HTERT RPE-1 (cell line): Measurements from ENCODE around the gene EXOSC5.
"Not testable (repeated sequence)": the region's sequence is repeated elsewhere in the genome, so short reads cannot be mapped to it uniquely, and the experiment has no call there.

ENCODE experiments used
- in situ Hi-C: fragments of 300-500 bp; cut with MboI; formaldehyde crosslinking; loops from 4 replicates; pipeline ENCODE4 v1.14.3; 2020; ENCODE audit warnings: low sequenced_read_pairs

EXOSC5 gene

DNA sequence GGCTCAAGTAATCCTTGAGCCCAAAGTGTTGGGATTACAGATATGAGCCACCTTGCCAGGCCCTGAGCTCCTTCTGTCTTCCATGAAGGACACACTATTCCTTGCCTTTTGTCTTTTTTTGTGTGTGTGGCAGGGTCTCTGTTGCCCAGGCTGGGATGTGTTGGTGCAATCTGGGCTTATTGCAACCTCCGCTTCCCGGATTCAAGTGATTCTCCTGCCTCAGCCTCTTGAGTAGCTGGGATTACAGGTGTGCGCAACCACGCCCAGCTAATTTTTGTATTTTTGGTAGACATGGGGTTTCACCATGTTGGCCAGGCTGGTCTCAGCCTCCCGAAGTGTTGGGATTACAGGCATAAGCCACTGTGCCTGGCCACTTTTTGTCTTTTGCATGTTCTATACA lies 11.7 kb upstream of the EXOSC5 start:
- in situ Hi-C loops, result not testable (repeated sequence)

DNA sequence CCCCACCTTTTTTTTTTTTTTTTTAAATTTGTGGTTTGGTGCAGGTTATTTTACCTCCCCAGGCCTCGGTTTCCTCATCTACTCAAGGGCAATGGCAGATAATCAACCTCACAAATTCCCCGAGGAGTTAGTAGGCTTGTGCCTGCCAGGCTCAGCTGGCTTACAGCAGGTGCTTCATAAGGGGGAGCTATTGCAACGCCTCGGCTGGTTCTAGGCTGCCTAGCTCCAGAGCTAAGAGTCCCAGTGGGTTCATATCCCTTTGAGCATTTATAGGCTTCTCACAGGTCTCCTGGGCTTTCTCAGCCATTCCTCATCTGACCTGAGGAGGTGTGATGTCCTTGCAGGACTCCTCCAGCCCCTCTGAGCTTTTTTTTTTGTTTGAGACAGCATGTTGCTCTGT lies 11.1 kb upstream of the EXOSC5 start:
- in situ Hi-C loops, result no loop called here

- in situ Hi-C loops, result no loop called here
These were observed 10.1 kb upstream of the EXOSC5 start for GRCh38 chr19:41407271-41407670.

GRCh38 chr19:41405776-41406175 lies 8.6 kb upstream of the EXOSC5 start:
- in situ Hi-C loops, result no loop called here

GRCh38 chr19:41403181-41403970 lies 6.2 kb upstream of the EXOSC5 start:
- in situ Hi-C loops, result no loop called here

DNA sequence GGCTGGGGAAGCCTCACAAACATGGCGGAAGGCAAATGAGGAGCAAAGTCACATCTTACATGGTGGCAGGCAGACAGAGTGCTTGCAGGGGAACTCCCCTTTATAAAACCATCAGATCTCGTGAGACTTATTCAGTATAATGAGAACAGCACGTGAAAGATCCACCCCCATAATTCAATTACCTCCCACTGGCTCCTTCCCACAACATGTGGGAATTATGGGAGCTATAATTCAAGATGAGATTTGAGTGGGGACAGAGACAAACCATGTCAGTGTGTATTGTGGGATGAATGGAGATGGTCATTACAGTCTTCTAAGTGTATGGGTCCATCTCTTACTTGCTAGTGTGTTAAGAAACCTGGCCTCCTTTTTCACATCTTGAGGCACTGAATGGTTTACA lies 4.9 kb upstream of the EXOSC5 start:
- in situ Hi-C loops, result no loop called here

DNA sequence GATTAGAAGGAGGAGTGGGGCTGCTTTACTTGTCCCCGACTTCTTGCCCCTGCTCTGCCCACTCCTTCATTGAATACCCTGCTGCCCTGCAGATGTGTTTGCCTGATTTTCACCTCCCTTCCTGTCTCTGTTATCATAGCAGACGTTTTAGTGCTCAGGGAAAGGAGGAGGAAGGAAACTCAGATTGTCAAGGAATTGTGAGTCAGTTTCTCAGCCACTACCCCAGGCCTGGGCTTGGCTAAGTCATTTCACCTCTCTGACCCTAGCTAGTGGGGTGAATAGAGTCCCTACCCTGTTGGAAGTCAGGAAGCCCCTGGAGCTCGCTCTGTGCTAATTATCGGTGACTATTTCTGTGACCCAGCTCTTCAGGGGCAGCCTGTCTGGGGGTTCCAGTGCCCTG lies 4.3 kb upstream of the EXOSC5 start:
- in situ Hi-C loops, result no loop called here

GRCh38 chr19:41399525-41399924 lies 2.4 kb upstream of the EXOSC5 start:
- in situ Hi-C loops, result no loop called here

DNA sequence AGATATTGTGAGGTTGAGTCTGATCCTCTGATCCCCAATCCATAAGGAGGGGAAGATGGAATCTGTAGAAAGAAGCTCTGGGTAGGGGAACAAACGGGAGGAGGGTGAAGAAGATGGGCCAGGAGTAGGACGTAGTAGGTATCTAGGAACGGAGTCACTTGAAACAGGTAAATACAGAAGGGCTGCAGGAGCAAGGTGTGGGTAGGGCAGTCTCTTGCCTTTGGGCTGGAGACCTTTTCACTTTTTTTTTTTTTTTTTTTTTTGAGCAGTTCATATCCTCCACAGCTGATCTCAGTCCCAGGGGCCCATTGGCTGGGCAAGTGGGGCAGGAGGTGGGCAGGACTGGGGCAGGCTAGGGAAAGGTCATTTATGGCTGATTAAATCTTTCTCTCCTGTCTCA lies 1.9 kb upstream of the EXOSC5 start:
- in situ Hi-C loops, result no loop called here

DNA sequence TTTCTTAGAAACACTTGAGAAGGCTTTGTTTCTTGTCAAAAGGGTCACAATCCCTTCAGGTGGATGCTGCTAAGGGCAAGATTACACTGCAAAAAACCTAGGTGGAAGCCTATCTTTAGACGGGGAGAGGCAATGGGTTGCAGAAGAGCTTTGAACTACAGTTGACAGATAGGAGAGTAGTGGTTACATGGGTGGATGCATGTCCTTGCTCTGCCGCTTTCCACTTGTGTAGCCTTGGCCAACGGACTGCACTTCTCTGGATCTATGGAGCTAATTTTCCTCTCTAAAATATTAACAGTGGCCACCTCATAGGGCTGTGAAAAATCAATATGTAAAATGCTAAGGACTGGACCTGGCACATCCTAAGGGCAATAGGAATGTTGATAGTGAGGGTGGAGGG lies 1.4 kb upstream of the EXOSC5 start:
- in situ Hi-C loops, result no loop called here

DNA sequence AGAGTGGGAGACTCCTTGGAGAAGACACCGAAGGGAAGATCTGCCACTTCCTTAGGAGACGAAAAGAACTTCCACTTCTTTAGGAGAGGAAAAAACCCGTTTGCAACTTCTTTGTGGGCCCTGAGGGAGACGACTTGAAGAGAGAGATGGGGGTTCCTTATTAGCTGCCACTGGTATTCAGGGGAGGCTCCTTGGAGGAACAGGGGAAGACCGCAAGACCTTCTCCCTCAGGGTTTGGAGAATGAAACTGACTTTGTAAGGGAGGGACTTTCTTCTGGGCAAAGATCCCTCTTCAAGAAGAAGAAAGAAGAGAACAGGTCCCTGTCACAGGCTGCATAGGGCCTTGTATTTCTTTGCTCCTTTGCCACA lies 875 bp upstream of the EXOSC5 start:
- in situ Hi-C loops, result no loop called here

DNA sequence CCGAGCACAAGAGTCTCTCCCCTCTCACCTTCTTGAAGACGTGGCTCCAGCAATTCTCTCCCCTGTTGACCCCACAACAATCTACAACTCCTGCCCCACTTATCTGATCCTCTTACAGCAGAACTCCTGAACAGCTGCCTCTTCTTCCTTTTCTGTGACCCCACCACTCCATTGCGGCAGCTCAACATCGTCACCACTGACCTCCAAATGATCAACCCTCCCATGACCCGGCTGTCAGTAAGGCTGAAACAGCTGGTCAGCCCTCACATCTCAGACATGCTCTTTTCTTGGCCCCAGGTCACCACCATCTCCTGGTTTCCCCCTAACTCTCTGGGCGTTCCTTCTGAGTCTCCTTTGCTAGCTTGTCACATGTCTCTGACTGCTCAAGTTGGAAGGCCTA lies 1.8 kb downstream of the EXOSC5 start:
- in situ Hi-C loops, result no loop called here

DNA sequence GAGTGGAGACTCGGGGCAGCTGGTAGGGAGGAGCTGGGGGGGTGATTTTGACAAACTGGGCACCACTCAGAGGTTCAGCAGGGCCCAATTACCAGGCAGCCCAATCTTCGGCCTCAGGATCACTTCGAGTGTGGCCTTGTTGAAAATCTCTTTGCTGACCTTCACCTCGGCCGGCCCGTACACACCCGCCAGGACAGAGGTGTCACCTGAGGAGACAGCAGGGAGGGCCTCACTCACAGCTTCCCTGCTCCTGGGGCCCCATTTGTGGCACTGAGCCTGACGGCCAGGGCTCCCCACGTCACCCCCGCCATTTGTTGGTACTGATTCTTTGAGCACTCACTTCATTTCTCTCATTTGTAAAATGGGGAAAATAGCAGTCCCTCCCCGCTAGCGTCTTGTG lies 4.4 kb downstream of the EXOSC5 start:
- in situ Hi-C loops, result no loop called here

- in situ Hi-C loops, result no loop called here
These were observed 5.5 kb downstream of the EXOSC5 start for GRCh38 chr19:41391618-41392017.

GRCh38 chr19:41386442-41386841 lies 10.7 kb downstream of the EXOSC5 start:
- in situ Hi-C loops, result no loop called here

DNA sequence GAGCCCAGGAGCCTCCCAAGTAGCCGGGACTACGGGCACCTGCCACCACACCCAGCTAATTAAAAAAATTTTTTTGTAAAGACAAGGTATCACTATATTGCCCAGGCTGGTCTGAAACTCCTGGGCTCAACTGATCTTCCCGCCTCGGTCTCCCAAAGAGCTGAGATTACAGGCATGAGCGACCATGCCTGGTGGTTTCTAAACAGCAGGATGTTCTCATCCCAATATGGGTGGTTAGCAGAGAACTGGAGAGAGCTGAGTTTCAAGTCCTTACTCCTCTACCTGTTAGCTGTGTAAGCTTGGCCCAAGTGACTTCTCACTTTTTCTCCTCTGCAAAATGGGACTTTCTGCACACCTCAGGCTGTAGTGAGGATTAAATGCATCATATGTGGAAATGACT lies 12.8 kb downstream of the EXOSC5 start:
- in situ Hi-C loops, result no loop called here

- in situ Hi-C loops, result not testable (repeated sequence)
These were observed 15.6 kb downstream of the EXOSC5 start for GRCh38 chr19:41381536-41381935.

DNA sequence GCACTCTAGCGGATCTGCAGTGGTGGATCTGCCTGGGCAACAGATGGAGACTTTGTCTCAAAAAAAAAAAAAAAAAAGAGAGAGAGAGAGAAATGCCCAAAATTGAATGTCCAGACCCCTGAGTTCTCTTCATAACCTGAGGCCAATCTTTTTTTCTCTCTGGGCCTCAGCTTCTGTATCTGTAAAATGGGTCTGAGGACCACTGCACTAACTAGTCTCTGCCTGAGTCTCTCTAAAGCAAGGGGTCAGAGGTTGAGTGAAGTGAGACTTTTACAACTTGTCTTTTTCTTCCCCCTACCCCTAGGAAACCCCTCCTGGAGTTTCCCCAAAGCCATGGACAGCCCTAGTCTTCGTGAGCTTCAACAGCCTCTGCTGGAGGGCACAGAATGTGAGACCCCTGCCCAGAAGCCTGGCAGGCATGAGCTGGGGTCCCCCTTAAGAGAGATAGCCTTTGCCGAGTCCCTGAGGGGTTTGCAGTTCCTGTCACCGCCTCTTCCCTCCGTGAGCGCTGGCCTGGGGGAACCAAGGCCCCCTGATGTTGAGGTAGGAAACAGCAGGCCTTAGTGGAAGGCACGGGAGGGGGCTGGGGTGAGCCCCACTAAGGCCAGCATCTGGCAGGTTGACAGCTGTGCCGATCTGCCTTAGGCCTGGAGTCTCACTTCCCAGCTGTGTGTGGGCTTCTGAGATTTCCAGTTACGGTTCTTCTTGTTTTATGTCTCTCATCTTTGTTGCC lies 19.0 kb downstream of the EXOSC5 start:
- in situ Hi-C loops, result no loop called here

DNA sequence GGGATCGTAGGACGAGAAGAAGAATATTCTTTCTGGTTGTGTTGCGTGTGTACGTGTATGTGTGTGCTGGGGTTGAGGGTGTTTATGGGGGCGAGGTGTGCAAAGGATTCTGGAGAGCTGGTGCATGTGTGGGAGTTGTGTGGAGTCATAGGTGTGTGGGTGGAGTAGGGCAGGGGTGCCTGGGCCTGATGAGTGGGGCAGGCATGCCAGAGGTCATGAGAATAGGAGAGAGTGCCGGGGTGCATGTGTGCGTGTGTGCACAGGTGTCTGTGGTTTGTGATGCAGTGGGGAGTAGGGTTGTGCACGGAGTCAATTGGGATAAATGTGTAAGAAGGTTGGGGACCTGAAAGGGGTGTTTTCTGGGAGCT lies 20.2 kb downstream of the EXOSC5 start:
- in situ Hi-C loops, result no loop called here

DNA sequence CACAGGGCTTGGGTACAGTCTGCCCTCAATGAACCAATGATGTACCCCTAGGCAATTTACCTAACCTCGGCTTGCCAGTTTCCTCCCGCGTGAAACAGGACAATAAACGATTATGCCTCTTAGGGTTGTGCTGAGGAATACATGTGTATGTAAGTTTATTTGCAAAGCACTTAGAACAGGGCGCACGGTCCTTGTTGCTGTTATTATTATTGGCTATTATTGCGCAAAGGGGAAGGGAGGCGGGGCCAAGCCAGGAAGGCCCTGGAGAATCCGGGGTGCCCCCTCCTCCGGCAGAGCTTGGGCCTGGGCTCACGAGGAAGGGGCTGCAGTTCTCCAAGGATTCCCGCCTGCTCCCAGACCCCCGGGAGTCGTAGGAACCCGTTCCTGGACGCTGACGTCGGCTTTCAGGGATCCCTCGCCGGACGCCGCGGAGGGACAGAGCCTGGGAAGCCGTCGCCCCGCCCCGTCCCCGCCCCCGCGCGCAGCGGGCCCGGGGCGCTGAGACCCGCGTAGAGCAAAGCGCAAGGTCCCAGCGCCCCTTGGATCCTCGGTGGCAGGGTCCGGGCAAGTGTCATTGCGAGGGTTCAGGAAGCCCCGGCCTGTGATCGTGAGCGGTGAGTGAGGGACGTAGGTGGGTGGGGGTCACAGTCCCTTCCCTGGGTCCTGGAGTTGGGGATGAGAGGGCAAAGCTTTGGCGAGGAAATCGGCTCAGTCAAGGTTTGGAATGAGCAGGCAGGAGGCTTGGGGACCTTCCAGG lies 20.7 kb downstream of the EXOSC5 start, which contains the start of gene TMEM91:
Gene TMEM91 (plus strand): TSS at position 293 of the 757 bp plus-strand sequence. CDS start 1,777 bp downstream, outside the sequence.
- in situ Hi-C loops, result no loop called here

GRCh38 chr19:41373993-41374392 lies 23.2 kb downstream of the EXOSC5 start:
- in situ Hi-C loops, result no loop called here

DNA sequence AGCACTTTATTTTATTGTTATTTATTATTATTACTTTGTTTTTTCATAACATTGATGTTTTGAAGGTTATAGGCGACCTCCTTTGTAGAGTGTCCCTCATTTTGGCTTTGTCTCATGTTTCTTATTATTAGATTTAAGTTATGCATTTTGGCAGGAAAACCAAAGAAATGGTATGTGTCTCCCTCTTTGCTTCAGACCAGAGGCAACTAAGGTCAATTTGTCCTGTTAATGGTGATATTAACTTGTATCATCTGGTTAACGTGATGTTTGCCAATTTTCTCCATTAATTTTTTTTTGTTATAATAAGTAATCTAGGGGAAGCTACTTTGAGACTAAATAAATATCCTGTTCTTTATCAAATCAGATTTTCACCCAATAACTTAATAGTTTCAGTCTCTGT lies 24.7 kb downstream of the EXOSC5 start:
- in situ Hi-C loops, result no loop called here
